Liver (tissue), 9 donors: ENCODE data around the gene PRKCH. TPM values are rescaled to one million over a fixed set of nuclear protein-coding genes. Genes with fewer than 3 reads are reported as not detected.

Source experiments
- DNase-seq: peaks from one replicate; pipeline ENCODE4 v3.0.0-alpha.2; 2017; ENCODE audit warnings: low spot score
- H3K27ac ChIP-seq, 2 donors: one replicate each; pipeline ENCODE4 v1.7.0; 2013; ENCODE audit warnings: inconsistent platforms in 2 of 2, low read length in 2 of 2, control low read depth in 1 of 2, low read depth in 1 of 2, mild to moderate bottlenecking in 1 of 2
- H3K27me3 ChIP-seq, 4 donors: one replicate each; pipeline versions ENCODE4 v1.6.1 to v1.7.0; 2013; ENCODE audit warnings: low read length in 3 of 4, inconsistent platforms in 1 of 4, mild to moderate bottlenecking in 1 of 4, moderate library complexity in 1 of 4; ENCODE audit not compliant: control insufficient read depth in 4 of 4, insufficient read depth in 4 of 4
- H3K36me3 ChIP-seq, 4 donors: one replicate each; pipeline versions ENCODE4 v1.6.1 to v1.7.0; 2013; ENCODE audit warnings: low read length in 3 of 4, mild to moderate bottlenecking in 3 of 4, low read depth in 1 of 4, moderate library complexity in 1 of 4; ENCODE audit not compliant: control insufficient read depth in 4 of 4, insufficient read depth in 3 of 4
- H3K4me1 ChIP-seq, 4 donors: one replicate each; pipeline versions ENCODE4 v1.6.1 to v1.7.0; 2013; ENCODE audit warnings: low read length in 3 of 4, mild to moderate bottlenecking in 3 of 4, moderate library complexity in 1 of 4; ENCODE audit not compliant: control insufficient read depth in 4 of 4, insufficient read depth in 4 of 4
- H3K4me3 ChIP-seq, 3 donors: one replicate each; pipeline versions ENCODE4 v1.6.1 to v1.7.0; 2013; ENCODE audit warnings: low read length in 3 of 3, control low read depth in 1 of 3, low read depth in 1 of 3, mild to moderate bottlenecking in 1 of 3
- H3K9ac ChIP-seq, 2 donors: one replicate each; pipeline ENCODE4 v1.7.0; 2013; ENCODE audit warnings: low read length in 2 of 2, mild to moderate bottlenecking in 2 of 2, moderate library complexity in 2 of 2, control low read depth in 1 of 2, low read depth in 1 of 2
- H3K9me3 ChIP-seq, 4 donors: one replicate each; pipeline versions ENCODE4 v1.6.1 to v1.7.0; 2013; ENCODE audit warnings: low read length in 3 of 4; ENCODE audit not compliant: control insufficient read depth in 4 of 4
- CTCF ChIP-seq: fragments of 150-350 bp; IDR thresholded peaks from 2 replicates; pipeline ENCODE4 v1.5.1; 2017; ENCODE audit warnings: improper control_type of control experiment, low read depth, low read length; ENCODE audit not compliant: missing input control
- EGR1 ChIP-seq, 2 donors: IDR thresholded peaks; 2 replicates each; pipeline ENCODE4 v1.6.1; 2016 to 2018; ENCODE audit warnings: antibody characterized with exemption in 2 of 2, low read depth in 2 of 2
- GABPA ChIP-seq, 2 donors: IDR thresholded peaks in 1 of 2; conservative IDR thresholded peaks in 1 of 2; 2 replicates each; pipeline ENCODE4 v1.6.1; 2016; ENCODE audit warnings: antibody characterized with exemption in 2 of 2, mild to moderate bottlenecking in 1 of 2, moderate library complexity in 1 of 2
- HNF4A ChIP-seq, 2 donors: conservative IDR thresholded peaks; 2 replicates each; pipeline ENCODE4 v1.6.1; 2016; ENCODE audit warnings: antibody characterized with exemption in 2 of 2, mild to moderate bottlenecking in 2 of 2
- HNF4G ChIP-seq: IDR thresholded peaks from 2 replicates; pipeline ENCODE4 v1.6.1; 2016; ENCODE audit warnings: antibody characterized with exemption
- JUND ChIP-seq, 2 donors: IDR thresholded peaks; 2 replicates each; pipeline ENCODE4 v1.6.1; 2016; ENCODE audit warnings: antibody characterized with exemption in 2 of 2
- NR2F2 ChIP-seq: IDR thresholded peaks from 2 replicates; pipeline ENCODE4 v1.6.1; 2016; ENCODE audit warnings: antibody characterized with exemption
- RAD21 ChIP-seq, 2 donors: IDR thresholded peaks; 2 replicates each; pipeline ENCODE4 v1.6.1; 2016; ENCODE audit warnings: antibody characterized with exemption in 2 of 2, mild to moderate bottlenecking in 2 of 2
- REST ChIP-seq: IDR thresholded peaks from 2 replicates; pipeline ENCODE4 v1.6.1; 2016; ENCODE audit warnings: antibody characterized with exemption, mild to moderate bottlenecking
- RXRA ChIP-seq, 2 donors: IDR thresholded peaks; 2 replicates each; pipeline ENCODE4 v1.6.1; 2017 to 2018; ENCODE audit warnings: antibody characterized with exemption in 2 of 2, mild to moderate bottlenecking in 1 of 2
- SP1 ChIP-seq: IDR thresholded peaks from 2 replicates; pipeline ENCODE4 v1.6.1; 2018; ENCODE audit warnings: antibody characterized with exemption, mild to moderate bottlenecking
- YY1 ChIP-seq: IDR thresholded peaks from 2 replicates; pipeline ENCODE4 v1.6.1; 2016; ENCODE audit warnings: antibody characterized with exemption, mild to moderate bottlenecking
- ZBTB33 ChIP-seq: IDR thresholded peaks from 2 replicates; pipeline ENCODE4 v1.6.1; 2016; ENCODE audit warnings: antibody characterized with exemption
- WGBS: extraction: QIAGEN DNeasy Blood & Tissue Kit; methylation state at CpG from one replicate; pipeline ENCODE4 v1.1.7; 2013; 5-methylcytosine and 5-hydroxymethylcytosine counted together
- polyA plus RNA-seq, 2 donors: library from polyadenylated mRNA; stranded (reverse) in 1 of 2; unstranded in 1 of 2; fragments of 200-250 nt in 1 of 2; fragments of >200 nt in 1 of 2; fragmentation: Nextera tagmentation in 1 of 2; extraction: Ambion mirVana in 1 of 2; gene quantifications; one replicate each; pipeline versions ENCODE4 v1.2.1 to v1.2.3, GENCODE V29; 2013 to 2015
- total RNA-seq, 2 donors: library from RNA; depleted of rRNA; stranded (reverse); fragments of >200 nt; gene quantifications; one replicate each; pipeline ENCODE4 v1.2.3, GENCODE V29; 2014
- donor health status: healthy.
- donor health status: healthy.
- donor health status: healthy.
- donor health status: healthy.
- donor health status: healthy.

The PRKCH gene
- total and polyA plus RNA-seq, 4 donors, result 3.9 to 13.7 (median 7.0) TPM

- Histone ChIP-seq H3K27ac (peak overlapping the region; percentile 49 to 53), H3K9me3 (no peaks in the 10 kb centered on the region), H3K4me1 (peaks cover 0 to 18% (median 11%) of the 10 kb centered on the region in 4 donors), H3K9ac (no peak overlapping the region), H3K36me3 (no peaks in the 10 kb centered on the region), H3K27me3 (no peaks in the 10 kb centered on the region), H3K4me3 (no peak overlapping the region)
- TF ChIP-seq HNF4A (conservative IDR thresholded peaks at IDR 0.05) (no peak), SP1 (no peak), JUND (IDR thresholded peaks at IDR 0.05) (no peak), REST (peak; percentile 18)
- 78% methylated on average over 5 of the region's 5 CpGs for WGBS
- DNase-seq, result no peak
Observed at GRCh38 chr14:61491876-61492434, 170.6 kb downstream of the PRKCH start.

- WGBS, result 91% methylated on average over 3 of the region's 3 CpGs
- H3K9me3 ChIP-seq, result no peaks in the 10 kb centered on the region
- H3K4me3 ChIP-seq, result no peak overlapping the region
- H3K4me1 ChIP-seq, result peaks cover 0 to 18% (median 11%) of the 10 kb centered on the region in 4 donors
- no peaks in the 10 kb centered on the region for H3K27me3 ChIP-seq
- H3K9ac ChIP-seq, result no peak overlapping the region
- no peak for DNase-seq
- no peak for TF ChIP-seq CTCF
- no peak for TF ChIP-seq RXRA (IDR thresholded peaks at IDR 0.05)
- TF ChIP-seq RAD21 (IDR thresholded peaks at IDR 0.05), result no peak
- no peak for TF ChIP-seq NR2F2
- no peak for TF ChIP-seq ZBTB33
- TF ChIP-seq HNF4G, result no peak
- TF ChIP-seq EGR1 (IDR thresholded peaks at IDR 0.05; ENCODE audit: low read depth in 2 of 2), result no peak
- no peak for TF ChIP-seq YY1
- TF ChIP-seq GABPA (IDR thresholded peaks at IDR 0.05 in 1 of 2, conservative IDR thresholded peaks at IDR 0.05 in 1 of 2), result no peak
- H3K27ac ChIP-seq, result peak overlapping the region in 1 of 2 donors; percentile 26
- H3K36me3 ChIP-seq, result no peaks in the 10 kb centered on the region
Observed at GRCh38 chr14:61492474-61492873, 171.1 kb downstream of the PRKCH start.
